ENCODE results near the gene FHIT.
A peak's percentile ranks its signal among the peaks of the same experiment; 100 is the strongest.
"Not testable (repeated sequence)": the region's sequence is repeated elsewhere in the genome, so short reads cannot be mapped to it uniquely, and the experiment has no call there.

FHIT gene

DNA sequence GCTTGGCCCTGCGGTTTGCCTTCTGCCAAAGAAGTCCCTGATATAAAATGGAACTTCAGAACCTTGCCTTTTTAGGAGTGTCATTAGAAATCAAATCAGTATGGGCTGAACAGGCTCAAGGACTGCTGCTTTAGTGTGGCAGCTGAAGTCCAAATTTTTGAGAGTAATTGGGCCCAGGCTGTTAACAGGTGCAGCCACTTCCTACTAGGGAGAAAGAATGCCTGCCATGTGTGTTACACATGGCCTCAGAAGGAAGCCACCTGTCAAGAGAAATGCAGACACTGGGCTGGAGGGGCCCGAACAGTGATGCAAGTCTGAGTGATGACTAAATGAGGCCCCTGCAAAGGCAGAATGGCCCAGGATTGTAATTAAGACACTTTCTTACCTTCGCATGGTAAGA, 1414.7 kb downstream of the FHIT start:
- DNase-seq: no peak

DNA sequence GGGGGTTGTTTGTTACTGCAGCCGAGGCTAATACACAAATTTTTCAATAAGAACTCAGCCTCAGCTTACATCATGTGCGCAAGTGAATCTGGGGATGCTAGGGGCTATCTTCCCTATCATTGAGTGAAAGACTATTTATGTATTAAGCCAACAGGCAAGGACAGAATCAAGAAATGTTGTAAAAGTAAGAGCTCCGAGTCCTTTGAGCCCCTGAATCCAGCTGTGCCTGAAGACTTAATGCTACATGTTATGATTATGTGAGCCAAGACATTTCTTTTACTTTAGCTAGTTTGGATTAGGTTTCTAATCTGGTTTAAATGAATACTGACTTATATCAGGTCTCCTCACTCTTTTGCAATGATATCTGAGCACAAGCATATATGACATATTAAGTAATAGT, 1418.5 kb downstream of the FHIT start:
- no peak for DNase-seq

DNA sequence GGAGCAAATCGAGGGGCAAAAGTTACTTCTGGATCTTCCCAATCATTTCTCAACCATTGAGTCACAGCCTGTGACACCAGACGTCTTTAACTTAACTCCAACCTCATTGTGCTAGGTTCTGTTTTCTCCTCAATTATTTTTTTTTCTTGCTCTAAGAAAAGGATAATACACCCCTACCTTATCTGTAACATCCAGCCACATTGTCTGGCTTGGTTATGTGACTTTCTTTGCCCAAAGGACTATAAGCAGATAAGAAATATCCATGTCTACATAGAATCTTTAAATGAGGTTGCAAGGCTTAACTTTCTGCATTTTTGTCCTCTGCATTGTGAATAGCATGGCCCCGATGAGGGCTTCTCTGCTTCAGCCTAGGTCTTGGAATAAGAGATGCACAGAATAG, 1419.0 kb downstream of the FHIT start:
- DNase-seq: no peak

DNA sequence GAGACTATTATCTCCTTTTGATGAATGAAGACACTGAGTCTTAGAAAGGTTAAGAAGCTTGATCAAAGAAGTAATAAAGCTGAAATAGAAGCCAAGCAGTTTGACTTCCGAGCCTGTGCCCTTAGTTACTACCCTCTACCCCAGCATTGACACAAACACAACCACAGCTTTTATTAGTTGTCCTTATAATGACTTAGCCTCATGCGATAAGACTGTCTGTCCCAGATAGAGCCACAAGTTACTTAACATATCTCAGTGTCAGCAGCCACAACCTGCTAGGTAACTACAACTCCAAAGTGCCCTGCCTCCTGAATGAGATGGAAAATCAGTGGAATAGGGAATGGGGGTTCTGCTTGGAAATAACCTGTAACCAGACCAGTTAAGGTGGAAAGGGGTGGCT, 1419.9 kb downstream of the FHIT start:
- no peak for DNase-seq

DNA sequence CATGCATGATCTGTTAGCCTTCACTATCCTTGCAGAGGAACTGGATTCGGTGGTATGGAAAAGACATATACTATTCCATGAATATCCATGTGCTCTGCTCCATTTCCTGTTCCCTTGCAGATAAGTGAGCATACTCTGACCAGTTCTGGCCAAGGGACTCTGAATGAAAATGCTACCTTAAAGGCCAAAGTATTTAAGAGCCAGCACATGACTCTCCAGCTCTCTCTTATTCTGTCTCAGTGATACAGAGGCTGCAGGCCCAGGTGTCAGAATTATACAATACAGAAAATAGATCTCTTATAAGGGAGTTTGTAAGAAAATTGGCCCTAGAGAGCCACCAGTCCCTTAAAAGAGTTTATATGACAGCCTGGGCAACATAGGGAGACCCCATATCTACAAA, 1421.7 kb downstream of the FHIT start:
- DNase-seq: no peak

DNA sequence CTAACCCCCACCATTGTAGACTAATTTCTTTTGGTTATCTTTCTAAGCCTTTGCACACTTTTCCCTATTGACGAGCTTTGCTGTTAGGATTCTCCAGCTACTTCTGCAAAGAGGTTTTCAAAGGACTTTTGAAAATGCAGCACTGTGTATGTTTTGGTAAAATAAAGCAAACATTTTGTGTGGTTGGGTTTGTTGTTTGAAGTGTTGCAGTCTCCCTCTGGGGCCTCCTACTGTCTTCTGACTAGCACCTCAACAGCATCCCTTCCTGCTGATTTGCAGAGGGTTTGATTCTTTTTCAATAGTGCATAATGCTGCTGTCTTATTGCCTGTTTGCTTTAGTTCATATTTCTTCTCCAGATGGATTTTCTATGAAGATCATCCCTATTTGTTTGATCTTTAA, 1426.4 kb downstream of the FHIT start:
- no peak for DNase-seq

DNA sequence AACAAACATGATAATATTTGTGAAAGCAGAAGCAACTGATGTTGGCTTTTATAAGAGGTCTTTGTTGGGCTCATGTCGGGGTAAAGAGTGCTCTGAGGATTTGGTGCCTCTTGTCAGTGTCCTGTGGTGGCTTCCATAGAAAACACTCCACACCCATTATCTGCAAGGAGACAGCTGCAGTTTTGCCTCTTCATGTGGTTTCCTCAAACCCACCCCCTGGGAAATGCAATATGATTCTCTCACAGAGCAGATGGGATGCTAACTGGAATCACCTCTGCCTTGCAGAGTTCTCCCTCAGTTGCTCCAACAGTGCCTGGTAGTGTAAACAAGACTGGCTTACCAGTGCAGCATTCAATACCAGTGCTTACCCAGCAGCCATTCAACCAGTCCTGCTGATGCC, 1430.0 kb downstream of the FHIT start:
- no peak for DNase-seq

DNA sequence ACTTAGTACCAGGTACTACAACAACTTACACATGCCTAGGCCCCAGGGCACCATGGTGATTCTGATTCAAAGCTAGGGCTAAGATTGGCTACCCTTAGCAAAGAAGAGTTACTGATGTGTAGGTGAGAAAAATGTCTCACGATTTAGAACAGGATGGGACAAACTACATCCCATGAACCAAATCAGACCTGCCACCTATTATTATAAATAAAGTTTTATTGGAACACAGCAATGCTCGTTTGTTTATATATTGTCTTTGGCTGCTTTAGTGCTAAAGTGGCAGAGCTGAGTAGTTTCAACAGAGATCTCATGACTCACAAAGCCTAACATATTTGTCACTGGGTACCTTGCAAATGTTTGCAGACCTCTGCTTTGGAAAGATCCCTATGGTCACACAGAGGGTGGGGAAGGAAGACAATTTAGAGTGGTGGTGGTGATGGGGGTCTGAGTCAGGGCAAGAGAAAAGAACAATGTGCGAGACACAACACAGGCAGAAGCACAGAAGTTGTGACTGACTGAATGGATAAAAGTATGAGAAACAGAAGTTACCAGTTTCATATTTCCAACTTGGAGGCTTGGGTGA, 1430.8 kb downstream of the FHIT start:
- DNase-seq: no peak

DNA sequence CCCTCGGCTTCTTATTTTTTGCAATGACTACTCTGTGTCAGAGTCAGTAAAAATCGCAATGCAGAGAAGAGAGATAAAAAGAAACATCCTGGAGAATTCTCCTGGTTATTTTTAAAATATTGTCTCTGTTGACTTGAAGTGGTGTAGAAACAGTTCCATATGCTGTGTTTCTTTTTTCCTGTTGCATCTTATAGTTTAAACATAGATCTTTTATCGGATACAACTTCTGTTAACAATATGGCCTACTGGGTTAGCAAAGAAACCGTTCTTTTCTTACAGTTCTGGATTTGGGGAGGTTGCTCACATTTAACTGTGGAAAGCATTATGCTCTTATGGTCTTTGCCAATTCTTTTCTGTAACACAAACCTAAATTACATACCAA, 1432.3 kb downstream of the FHIT start:
- no peak for DNase-seq

DNA sequence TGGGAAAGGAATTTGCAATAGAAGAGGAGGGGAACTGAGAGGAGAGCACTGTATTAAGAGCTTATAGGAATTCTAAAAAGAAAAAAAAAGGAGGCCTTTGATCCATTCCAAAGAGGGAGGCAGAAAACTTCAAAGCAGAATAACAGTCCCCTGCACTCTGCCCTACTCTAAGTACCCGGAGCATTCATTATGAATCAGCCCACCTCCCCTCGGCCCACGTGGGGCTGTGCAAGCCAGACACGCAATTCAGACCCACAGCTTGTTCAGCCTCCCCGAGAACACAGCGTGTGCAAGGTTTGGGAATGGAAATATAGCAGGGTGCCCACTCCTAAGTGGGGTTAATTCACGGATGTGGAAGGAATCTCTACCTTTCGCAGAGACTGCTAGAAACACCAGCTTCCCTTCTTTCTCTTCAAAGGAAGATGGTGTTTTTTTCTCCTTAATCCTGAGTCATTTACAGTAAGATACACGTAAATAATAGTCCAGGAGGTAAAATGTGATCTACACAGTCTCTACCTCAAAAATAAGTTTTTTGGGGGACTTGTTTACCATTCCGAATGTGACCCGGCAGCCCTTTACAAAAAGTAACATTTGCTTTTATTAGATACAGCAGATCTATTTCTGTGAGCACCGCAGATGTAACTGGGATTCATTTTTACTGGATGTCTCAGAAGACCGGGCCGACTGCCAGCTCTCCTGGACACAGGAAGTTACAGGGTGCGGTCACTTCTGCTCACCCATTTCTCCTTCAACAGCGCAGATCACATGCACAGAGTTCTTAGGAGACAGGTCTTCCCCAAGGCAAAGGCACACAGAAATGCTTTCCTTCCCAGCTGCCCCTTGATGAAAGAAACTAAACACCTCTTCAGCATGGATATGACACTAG, 1433.0 kb downstream of the FHIT start:
- DNase-seq: peak; percentile 97

DNA sequence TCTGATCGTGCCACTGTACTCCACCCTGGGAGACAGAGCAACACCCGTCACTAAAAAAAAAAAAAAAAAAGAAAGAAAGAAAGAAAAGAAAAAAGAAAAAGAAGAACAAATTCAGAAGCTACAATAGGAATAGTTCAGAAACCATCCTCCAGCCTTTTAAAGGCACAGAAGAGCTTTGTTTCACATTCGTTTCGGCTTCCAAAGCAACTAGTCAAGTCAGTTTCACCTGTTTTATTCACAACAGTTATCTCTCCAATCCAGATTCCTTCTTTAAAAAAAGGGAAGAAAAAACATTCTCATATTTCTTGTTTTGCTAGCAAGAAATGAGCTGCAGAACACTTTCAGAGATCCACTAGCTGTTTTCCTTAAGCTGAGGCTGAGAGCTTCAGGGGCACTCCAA, 1433.7 kb downstream of the FHIT start:
- DNase-seq: no peak

DNA sequence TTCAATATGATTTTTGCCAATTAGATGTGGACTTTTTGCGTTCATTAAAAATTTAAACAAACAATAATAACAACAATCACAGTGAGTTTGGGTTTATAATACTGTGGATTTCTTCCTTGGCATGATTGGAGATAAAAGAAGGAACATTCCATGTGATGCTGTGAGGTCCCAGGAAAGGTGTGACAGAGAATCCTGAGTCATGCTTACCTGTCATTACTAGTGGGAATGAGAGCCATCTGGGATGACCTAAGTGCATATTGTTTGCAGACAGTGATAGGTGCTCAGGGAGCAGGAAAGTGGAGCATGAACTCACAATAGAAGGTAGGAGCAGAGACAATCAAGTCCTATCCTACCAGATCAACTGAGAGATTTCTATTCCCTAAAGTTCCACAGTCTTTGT, 1434.9 kb downstream of the FHIT start:
- no peak for DNase-seq

DNA sequence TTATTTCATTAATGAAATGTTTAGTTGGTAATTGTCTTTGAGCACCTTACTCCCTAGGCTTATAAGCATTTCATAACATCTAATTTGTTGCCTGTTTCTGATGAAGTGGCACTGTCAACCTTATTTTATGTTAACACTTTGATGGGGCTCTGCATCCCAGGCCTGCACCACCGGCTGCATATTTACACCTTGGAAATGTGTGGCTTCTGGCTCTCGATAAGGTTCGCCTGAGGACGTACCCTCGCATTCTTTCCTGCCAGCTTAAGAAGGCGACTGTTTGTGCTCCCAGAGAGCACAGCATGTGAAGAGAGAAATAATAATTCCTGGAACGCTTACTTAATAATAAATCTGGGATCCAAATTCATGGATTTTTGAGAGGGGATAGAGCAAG, 1438.1 kb downstream of the FHIT start:
- no peak for DNase-seq

DNA sequence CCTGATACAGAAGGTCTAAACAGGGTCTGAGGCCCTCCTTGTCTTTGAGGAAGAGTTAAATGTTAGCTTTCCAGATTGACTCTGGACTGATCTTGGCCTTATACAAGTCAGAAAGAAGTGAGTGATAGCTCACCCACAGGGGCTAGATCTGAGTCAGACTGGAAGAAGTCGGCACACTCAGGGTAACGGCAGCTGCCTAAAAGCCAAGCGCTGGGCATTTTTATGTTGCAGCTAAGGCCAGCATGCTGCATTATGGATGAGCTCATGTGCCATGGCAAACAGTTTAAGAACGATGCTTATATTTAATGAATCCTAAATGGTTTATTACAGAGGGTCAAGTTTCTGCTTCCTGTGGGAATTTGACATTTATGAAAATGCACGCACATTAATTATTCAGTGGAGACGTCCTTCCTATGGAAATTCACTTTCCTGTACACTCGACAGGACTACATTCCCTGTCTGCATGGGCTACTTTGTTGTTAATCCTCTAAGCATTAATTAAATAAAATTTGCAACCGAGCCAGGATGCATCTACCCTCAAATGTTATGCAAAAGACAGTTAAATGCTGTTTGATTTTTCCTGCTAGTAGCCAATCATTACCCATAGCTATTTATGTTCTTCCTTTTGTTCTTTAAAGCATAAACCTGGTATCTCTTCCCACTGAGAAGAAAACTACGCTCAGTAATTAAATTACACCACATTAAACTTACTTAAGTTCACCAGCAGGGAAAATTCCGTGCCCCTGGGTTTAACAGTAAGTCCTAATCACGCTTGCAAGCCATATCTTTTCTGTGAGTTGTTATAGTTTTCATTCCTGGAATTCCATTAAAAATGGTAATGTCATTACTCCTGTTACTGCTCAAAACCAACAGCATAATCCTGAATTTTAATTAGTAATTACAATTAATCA, 1438.8 kb downstream of the FHIT start:
- DNase-seq: no peak

DNA sequence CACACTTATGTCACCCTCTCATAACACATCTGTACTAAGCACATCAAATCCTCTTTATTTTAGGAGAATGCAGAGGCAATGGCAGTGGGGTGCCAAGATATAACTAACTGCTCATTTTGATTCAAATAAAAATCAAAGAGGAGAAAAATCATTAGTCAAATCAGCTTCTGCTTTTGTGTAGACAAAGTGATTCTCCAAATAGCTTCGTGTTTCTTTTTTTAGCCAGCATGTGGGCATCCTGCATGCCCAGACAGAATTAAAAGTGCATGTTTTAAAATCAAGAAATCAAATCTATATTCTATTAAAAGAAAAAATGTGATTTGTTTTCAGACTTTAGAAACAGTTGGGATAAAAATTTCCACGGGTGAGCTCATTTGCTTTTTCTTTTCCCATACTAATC, 1440.1 kb downstream of the FHIT start:
- DNase-seq: no peak

DNA sequence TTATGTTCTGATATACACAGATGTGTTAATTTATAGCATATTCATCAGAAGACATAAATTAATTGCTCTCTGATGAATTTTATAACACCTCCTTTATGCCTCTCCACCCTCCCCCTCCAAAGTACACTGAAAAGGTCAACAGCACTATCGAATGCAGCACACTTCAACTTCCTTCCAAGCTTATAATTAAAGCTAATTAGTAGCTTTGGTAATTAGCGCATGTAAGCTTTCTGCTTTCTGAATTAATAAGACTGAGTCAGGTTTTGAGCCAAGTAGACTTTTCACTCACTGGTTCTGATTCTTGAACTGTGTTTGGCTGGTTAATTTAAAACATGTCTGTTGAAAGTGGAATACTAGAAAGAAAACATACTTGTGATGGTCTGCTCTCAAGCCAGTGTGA, 1440.6 kb downstream of the FHIT start:
- no peak for DNase-seq

DNA sequence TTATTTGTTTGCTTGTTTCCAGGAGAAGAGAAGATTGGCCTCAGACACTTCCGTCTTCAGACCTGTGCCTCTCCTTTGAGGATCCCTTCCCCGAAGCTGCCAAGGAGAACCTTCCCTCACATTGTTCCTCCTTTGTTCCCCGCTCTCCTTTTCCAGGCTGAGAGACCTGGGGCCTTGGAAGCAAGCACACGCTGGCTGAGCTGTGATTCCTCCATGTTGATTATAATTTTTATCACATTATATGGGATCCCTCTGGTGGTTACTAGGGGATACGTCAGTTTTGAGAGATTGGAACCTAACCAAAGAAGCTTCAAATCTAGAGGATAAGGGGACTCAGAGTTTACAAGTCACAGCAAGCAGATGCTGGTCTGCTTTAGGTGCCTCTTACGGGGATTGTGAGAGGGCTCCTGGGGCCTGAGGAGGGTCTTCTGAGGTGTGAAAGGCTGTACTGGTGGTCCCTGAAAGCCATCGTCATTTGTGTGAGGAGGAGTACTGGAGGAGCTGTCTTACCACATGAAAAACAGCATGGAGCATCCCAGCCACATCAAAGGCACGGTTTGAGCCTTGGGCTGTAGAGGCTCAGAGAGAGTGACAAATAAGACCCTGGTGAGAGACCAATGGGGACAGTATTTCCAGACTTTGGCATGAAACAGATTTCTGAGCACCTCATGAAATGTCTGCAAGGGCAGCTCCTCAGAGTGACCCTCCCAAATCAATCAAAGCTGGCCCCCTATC, 1441.4 kb downstream of the FHIT start:
- DNase-seq: peak; percentile 11

DNA sequence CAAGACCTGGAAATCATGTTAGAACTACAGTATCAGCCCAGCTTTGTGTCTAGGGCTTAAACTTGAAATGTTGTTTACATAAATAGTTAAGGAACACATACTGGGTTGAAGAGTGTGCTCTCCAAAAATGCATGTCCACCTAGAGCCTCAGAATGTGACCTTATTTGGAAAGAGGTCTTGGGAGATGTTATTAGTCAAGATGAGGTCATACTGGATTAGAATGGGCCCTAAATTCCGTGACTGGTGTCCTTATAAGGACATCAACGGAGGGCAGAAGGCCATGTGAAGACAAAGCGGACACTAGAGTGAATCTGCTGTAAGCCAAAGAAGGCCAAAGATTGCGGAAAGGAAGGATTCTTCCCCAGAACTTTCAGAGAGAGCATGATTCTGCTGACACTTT, 1442.2 kb downstream of the FHIT start:
- DNase-seq: no peak

DNA sequence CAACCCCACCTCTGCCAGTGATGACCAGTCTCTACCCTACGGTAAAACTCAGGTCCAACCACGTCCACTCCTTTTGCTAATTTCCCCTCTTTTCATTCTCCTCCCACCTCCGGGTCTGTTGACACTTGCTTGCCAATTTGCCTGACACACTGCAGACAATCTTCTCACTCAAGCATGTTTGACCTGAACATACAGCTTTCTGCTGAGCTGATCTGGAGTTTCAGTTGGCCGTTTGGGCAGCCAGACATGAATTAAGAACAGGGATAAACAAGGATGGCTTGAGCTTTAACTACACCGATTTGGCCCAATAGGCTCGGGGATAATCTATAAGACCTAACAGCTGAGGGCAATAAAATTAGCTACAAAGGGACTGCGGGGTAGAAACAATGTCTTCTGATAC, 1442.8 kb downstream of the FHIT start:
- no peak for DNase-seq

DNA sequence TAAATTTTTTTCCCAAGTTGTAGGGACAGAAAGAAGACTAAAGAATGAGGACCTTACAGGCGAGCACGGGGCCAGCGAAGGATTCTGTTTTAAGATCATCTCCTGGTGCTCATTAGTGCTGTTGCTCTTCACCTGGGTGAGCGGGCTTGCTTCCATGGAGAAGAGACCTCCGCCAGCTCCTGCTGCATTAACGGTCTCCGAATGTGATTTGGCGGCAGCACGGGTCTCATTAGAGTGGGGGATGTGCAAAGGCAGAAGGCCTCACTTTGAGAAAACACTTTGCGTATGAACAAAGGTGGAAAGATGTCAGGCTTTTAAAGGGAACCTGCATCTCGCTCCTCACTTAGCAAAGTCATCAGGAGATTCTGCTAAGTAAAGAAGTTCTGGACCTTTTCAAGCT, 1448.0 kb downstream of the FHIT start:
- DNase-seq: no peak

DNA sequence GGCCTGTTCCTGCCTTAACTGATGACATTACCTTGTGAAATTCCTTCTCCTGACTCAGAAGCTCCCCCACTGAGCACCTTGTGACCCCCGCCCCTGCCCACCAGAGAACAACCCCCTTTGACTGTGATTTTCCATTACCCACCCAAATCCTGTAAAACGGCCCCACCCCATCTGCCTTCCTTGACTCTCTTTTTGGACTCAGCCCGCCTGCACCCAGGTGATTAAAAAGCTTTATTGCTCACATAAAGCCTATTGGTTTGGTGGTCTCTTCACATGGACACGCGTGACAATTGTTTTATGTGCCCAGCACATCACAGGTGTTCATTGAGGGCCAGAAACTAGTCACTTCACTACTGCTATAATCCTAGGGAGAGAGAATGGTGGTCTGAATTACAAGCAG, 1448.8 kb downstream of the FHIT start:
- not testable (repeated sequence) for DNase-seq

DNA sequence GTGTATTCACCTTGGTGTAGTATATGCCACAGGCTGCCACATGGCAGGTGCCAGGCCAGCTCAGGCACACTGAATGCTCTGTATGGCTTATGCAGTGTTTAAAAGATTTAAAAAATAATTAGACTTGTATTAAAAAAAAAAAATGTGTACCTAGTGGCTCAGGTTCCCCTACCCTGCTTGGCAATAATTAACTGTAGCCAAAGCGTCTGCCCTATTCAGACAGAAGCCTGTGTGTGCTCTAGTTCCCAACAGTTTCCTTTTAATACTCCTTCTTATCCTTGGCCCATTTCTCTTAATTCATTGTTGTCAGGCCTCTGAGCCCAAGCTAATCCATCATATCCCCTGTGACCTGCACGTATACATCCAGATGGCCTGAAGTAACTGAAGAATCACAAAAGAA, 1449.2 kb downstream of the FHIT start:
- no peak for DNase-seq

DNA sequence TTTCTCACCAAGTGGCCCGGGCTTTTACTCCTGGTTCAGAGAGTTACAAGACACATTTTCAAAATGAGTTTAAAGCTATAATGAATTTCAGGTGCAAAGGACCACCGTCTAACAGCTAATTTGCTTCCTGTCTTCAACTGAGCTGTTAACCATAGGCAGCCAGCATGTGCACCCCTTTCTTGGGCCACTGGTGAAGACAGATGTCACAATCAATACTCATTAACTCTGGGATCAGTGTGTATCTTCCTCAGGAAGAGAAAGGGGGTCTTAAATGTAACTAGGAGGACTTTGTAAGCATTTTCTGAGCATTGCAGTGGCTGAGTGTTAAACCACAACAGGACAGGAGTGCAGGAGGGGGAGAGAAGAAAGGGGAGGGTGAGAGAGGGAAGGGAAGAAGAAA, 1450.8 kb downstream of the FHIT start:
- no peak for DNase-seq
